Suprapubic skin (tissue), 3 donors: ENCODE results near the gene HOXA5.

Experiments
- EP300 ChIP-seq: sonication (generic); formaldehyde crosslinking; IDR thresholded peaks from one replicate; pipeline ENCODE4 v1.6.1; 2017; ENCODE audit warnings: antibody characterized with exemption
- POLR2A ChIP-seq, 2 donors: fragments of 450-650 bp; IDR thresholded peaks; one replicate each; pipeline ENCODE4 v1.6.1; 2017; ENCODE audit warnings: antibody characterized with exemption in 2 of 2, mild to moderate bottlenecking in 2 of 2, moderate library complexity in 2 of 2
- TF ChIP-seq, protein P1 (sequence below), 2 donors: fragments of 200-600 bp in 1 of 2; fragments of 450-650 bp in 1 of 2; sonication (generic) in 1 of 2; IDR thresholded peaks; one replicate each; pipeline ENCODE4 v1.5.1; 2016 to 2019; ENCODE audit warnings: antibody characterized with exemption in 2 of 2, mild to moderate bottlenecking in 1 of 2, moderate library complexity in 1 of 2

DNA sequence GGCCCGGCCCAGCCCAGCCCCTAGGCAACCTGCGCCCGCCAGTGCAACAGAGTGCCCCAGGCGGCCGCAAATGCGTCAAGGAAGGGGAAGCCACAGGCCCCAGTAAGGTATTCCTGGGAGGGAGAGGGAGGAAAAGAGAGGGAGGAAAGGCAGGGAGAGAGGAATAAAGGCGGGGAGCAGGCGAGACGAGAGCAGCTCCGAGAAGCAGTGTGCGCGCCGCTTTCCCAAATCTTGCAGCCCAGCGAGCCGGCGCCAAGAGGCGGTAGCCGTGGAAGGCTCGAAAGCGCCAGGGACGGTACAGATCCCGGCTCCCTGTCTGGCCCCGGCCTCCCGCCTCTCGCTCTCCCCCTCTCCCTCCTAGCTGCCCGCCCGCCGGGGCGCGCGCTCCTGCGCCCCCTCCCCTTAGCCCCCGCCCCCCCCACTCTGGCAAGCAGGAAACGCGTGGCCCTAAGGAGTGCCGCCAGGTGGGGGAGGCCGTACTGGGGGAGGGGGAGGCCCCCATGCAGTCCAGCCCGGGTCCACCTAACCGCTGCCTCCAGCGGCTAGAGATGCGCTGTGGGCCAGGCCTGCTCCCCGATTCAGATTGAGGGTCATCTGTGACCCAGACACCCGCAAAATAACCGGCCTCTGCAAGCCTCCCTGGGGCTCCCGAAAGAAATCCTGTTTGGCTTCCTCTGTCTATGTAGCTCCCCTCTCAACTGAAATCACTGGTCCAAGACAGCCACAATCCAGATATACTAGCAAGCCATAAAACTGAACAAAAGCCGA lies 26.4 kb upstream of the HOXA5 start:
- TF ChIP-seq, protein P1, sequence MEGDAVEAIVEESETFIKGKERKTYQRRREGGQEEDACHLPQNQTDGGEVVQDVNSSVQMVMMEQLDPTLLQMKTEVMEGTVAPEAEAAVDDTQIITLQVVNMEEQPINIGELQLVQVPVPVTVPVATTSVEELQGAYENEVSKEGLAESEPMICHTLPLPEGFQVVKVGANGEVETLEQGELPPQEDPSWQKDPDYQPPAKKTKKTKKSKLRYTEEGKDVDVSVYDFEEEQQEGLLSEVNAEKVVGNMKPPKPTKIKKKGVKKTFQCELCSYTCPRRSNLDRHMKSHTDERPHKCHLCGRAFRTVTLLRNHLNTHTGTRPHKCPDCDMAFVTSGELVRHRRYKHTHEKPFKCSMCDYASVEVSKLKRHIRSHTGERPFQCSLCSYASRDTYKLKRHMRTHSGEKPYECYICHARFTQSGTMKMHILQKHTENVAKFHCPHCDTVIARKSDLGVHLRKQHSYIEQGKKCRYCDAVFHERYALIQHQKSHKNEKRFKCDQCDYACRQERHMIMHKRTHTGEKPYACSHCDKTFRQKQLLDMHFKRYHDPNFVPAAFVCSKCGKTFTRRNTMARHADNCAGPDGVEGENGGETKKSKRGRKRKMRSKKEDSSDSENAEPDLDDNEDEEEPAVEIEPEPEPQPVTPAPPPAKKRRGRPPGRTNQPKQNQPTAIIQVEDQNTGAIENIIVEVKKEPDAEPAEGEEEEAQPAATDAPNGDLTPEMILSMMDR (IDR thresholded peaks at IDR 0.05): no peak
- TF ChIP-seq EP300 (no peak), POLR2A (IDR thresholded peaks at IDR 0.05) (no peak)
